Frontal cortex (tissue), 4 donors: ENCODE data around the gene TRABD2B. TPM values are rescaled to one million over a fixed set of nuclear protein-coding genes. Genes with fewer than 3 reads are reported as not detected.

ENCODE experiments used
- DNase-seq, 2 donors: peaks; one replicate each; pipeline ENCODE4 v3.0.0; 2012; ENCODE audit warnings: low spot score in 2 of 2
- FAIRE-seq: peaks from 2 replicates; lab custom pipeline; 2012; peaks lifted over from hg19 to GRCh38; lab: Jason Lieb, UNC
- total RNA-seq: library from RNA; depleted of rRNA; stranded (reverse); fragments of >200 nt; gene quantifications from one replicate; pipeline ENCODE4 v1.2.3, GENCODE V29; 2014
- donor health status: control.
- donor health status: control.
- donor health status: control.

The TRABD2B gene
- total RNA-seq, 1 donor from 2014 or later, result under 0.01 TPM

- FAIRE-seq (no peak), DNase-seq (no peak)
Observed at GRCh38 chr1:47918257-47918867, 78.8 kb downstream of the TRABD2B start.

- FAIRE-seq (no peak), DNase-seq (no peak)
Observed at GRCh38 chr1:47917687-47918086, 79.5 kb downstream of the TRABD2B start.

GRCh38 chr1:47915677-47916353 is 81.4 kb downstream of the TRABD2B start:
- DNase-seq, result no peak

GRCh38 chr1:47914952-47915676 is 82.1 kb downstream of the TRABD2B start:
- no peak for FAIRE-seq
- no peak for DNase-seq

More at GRCh38 chr1:47915677-47916353, 81.4 kb downstream of the TRABD2B start:
- no peak for FAIRE-seq

GRCh38 chr1:47914218-47914938 is 82.8 kb downstream of the TRABD2B start:
- no peak for FAIRE-seq

GRCh38 chr1:47913225-47913823 is 83.9 kb downstream of the TRABD2B start:
- no peak for FAIRE-seq
- no peak for DNase-seq

More at GRCh38 chr1:47914218-47914938, 82.8 kb downstream of the TRABD2B start:
- DNase-seq, result no peak

GRCh38 chr1:47912756-47913155 is 84.4 kb downstream of the TRABD2B start:
- DNase-seq (no peak), FAIRE-seq (no peak)

- FAIRE-seq (no peak), DNase-seq (no peak)
Observed at GRCh38 chr1:47911892-47912291, 85.3 kb downstream of the TRABD2B start.

- FAIRE-seq, result no peak
- DNase-seq, result no peak
Observed at GRCh38 chr1:47911424-47911823, 85.8 kb downstream of the TRABD2B start.

GRCh38 chr1:47908258-47908657 is 88.9 kb downstream of the TRABD2B start:
- FAIRE-seq (no peak), DNase-seq (no peak)

- DNase-seq (no peak), FAIRE-seq (no peak)
Observed at GRCh38 chr1:47907177-47907528, 90.0 kb downstream of the TRABD2B start.

- DNase-seq, result no peak
- no peak for FAIRE-seq
Observed at GRCh38 chr1:47906527-47907176, 90.5 kb downstream of the TRABD2B start.

- no peak for FAIRE-seq
- DNase-seq, result no peak
Observed at GRCh38 chr1:47906009-47906432, 91.2 kb downstream of the TRABD2B start.

GRCh38 chr1:47903723-47904122 is 93.5 kb downstream of the TRABD2B start:
- FAIRE-seq (no peak), DNase-seq (no peak)

GRCh38 chr1:47901001-47901575 is 96.1 kb downstream of the TRABD2B start:
- DNase-seq (no peak), FAIRE-seq (no peak)

GRCh38 chr1:47898133-47898845 is 98.9 kb downstream of the TRABD2B start:
- DNase-seq, result no peak

GRCh38 chr1:47895279-47896125 is 101.7 kb downstream of the TRABD2B start:
- DNase-seq, result no peak
- no peak for FAIRE-seq

More at GRCh38 chr1:47898133-47898845, 98.9 kb downstream of the TRABD2B start:
- no peak for FAIRE-seq
